ENCODE data around the gene GUF1. TPM values are rescaled to one million over a fixed set of nuclear protein-coding genes. Genes with fewer than 3 reads are reported as not detected.
A peak's percentile ranks its signal among the peaks of the same experiment; 100 is the strongest.

GUF1 gene
- total RNA-seq, 2 experiments from 2014 or later, result 22.0 to 23.7 TPM

GRCh38 chr4:44668526-44668925 lies 9.7 kb upstream of the GUF1 start:
- Mint-ChIP-seq H3K27me3 (peaks cover 8% of the 10 kb centered on the region), H3K9me3 (ENCODE audit: low read depth) (no peaks in the 10 kb centered on the region), H3K27ac (no peak overlapping the region), H3K36me3 (no peaks in the 10 kb centered on the region), H3K4me1 (peaks cover 7% of the 10 kb centered on the region), H3K4me3 (no peak overlapping the region)
- no peak for ATAC-seq
- DNase-seq, result no peak
- CTCF ChIA-PET, result no interaction called here

- Mint-ChIP-seq H3K27ac (no peak overlapping the region), H3K36me3 (no peaks in the 10 kb centered on the region), H3K4me1 (peaks cover 7% of the 10 kb centered on the region), H3K9me3 (ENCODE audit: low read depth) (no peaks in the 10 kb centered on the region), H3K4me3 (no peak overlapping the region), H3K27me3 (peaks cover 8% of the 10 kb centered on the region)
- DNase-seq, result no peak
- ATAC-seq, result no peak
- CTCF ChIA-PET, result interaction anchor here (0.5 kb wide), 1 partner anchor 47 kb away, joined by 3 read pairs; no protein-coding TSS in a partner anchor
Observed at GRCh38 chr4:44670506-44671199, 7.6 kb upstream of the GUF1 start.

- H3K36me3 Mint-ChIP-seq, result no peaks in the 10 kb centered on the region
- peaks cover 7% of the 10 kb centered on the region for H3K4me1 Mint-ChIP-seq
- ATAC-seq (no peak), DNase-seq (no peak)
- no peak overlapping the region for H3K4me3 Mint-ChIP-seq
- CTCF ChIA-PET, result no interaction called here
- H3K9me3 Mint-ChIP-seq (ENCODE audit: low read depth), result no peaks in the 10 kb centered on the region
- no peak overlapping the region for H3K27ac Mint-ChIP-seq
- H3K27me3 Mint-ChIP-seq, result peaks cover 8% of the 10 kb centered on the region
Observed at GRCh38 chr4:44671636-44672035, 6.6 kb upstream of the GUF1 start.

GRCh38 chr4:44674471-44674870 lies 3.7 kb upstream of the GUF1 start:
- Mint-ChIP-seq H3K9me3 (ENCODE audit: low read depth) (no peaks in the 10 kb centered on the region), H3K27me3 (peaks cover 8% of the 10 kb centered on the region), H3K4me3 (no peak overlapping the region), H3K4me1 (peaks cover 13% of the 10 kb centered on the region), H3K36me3 (no peaks in the 10 kb centered on the region), H3K27ac (no peak overlapping the region)
- DNase-seq (no peak), ATAC-seq (no peak)
- CTCF ChIA-PET, result no interaction called here

GRCh38 chr4:44675366-44675765 lies 2.9 kb upstream of the GUF1 start:
- H3K27ac Mint-ChIP-seq, result no peak overlapping the region
- no peaks in the 10 kb centered on the region for H3K9me3 Mint-ChIP-seq (ENCODE audit: low read depth)
- no peaks in the 10 kb centered on the region for H3K36me3 Mint-ChIP-seq
- H3K4me1 Mint-ChIP-seq, result peaks cover 18% of the 10 kb centered on the region
- no peak for ATAC-seq
- no peak overlapping the region for H3K4me3 Mint-ChIP-seq
- peaks cover 8% of the 10 kb centered on the region for H3K27me3 Mint-ChIP-seq
- CTCF ChIA-PET, result no interaction called here
- DNase-seq, result no peak

GRCh38 chr4:44679060-44679459 lies 840 bp downstream of the GUF1 start:
- Mint-ChIP-seq H3K4me3 (peak overlapping the region; percentile 85), H3K27ac (peak overlapping the region; percentile 89), H3K4me1 (peaks cover 38% of the 10 kb centered on the region), H3K36me3 (peaks cover 13% of the 10 kb centered on the region), H3K27me3 (no peaks in the 10 kb centered on the region), H3K9me3 (ENCODE audit: low read depth) (no peaks in the 10 kb centered on the region)
- CTCF ChIA-PET, result interaction anchor here (0.8 to 2.3 kb wide), 2 partner anchors 14 to 46 kb away, joined by 3 to 9 read pairs; no protein-coding TSS in a partner anchor
- ATAC-seq, result no peak
- DNase-seq, result no peak

GRCh38 chr4:44684648-44685047 lies 6.4 kb downstream of the GUF1 start:
- H3K36me3 Mint-ChIP-seq, result peaks cover 48% of the 10 kb centered on the region
- CTCF ChIA-PET, result no interaction called here
- H3K4me3 Mint-ChIP-seq, result no peak overlapping the region

GRCh38 chr4:44700427-44700826 lies 22.2 kb downstream of the GUF1 start:
- Mint-ChIP-seq H3K4me1 (peaks cover 7% of the 10 kb centered on the region), H3K9me3 (ENCODE audit: low read depth) (no peaks in the 10 kb centered on the region), H3K36me3 (peaks cover 49% of the 10 kb centered on the region), H3K27ac (no peak overlapping the region), H3K4me3 (no peak overlapping the region), H3K27me3 (no peaks in the 10 kb centered on the region)
- CTCF ChIA-PET, result no interaction called here
- DNase-seq (no peak), ATAC-seq (no peak)

More at GRCh38 chr4:44684648-44685047, 6.4 kb downstream of the GUF1 start:
- no peak overlapping the region for H3K27ac Mint-ChIP-seq
- DNase-seq, result no peak
- H3K27me3 Mint-ChIP-seq, result no peaks in the 10 kb centered on the region
- no peaks in the 10 kb centered on the region for H3K9me3 Mint-ChIP-seq (ENCODE audit: low read depth)
- ATAC-seq, result no peak
- peaks cover 33% of the 10 kb centered on the region for H3K4me1 Mint-ChIP-seq

- H3K36me3 Mint-ChIP-seq, result peaks cover 44% of the 10 kb centered on the region
- H3K4me1 Mint-ChIP-seq, result peaks cover 6% of the 10 kb centered on the region
- no peaks in the 10 kb centered on the region for H3K9me3 Mint-ChIP-seq (ENCODE audit: low read depth)
- no peaks in the 10 kb centered on the region for H3K27me3 Mint-ChIP-seq
- DNase-seq (no peak), ATAC-seq (no peak)
- no peak overlapping the region for H3K27ac Mint-ChIP-seq
- CTCF ChIA-PET, result no interaction called here
- H3K4me3 Mint-ChIP-seq, result no peak overlapping the region
Observed at GRCh38 chr4:44701037-44701436, 22.8 kb downstream of the GUF1 start.

- H3K36me3 Mint-ChIP-seq, result peaks cover 34% of the 10 kb centered on the region
- CTCF ChIA-PET, result no interaction called here
- no peaks in the 10 kb centered on the region for H3K9me3 Mint-ChIP-seq (ENCODE audit: low read depth)
- H3K4me3 Mint-ChIP-seq, result no peak overlapping the region
- ATAC-seq (no peak), DNase-seq (no peak)
- H3K4me1 Mint-ChIP-seq, result peaks cover 3% of the 10 kb centered on the region
- no peak overlapping the region for H3K27ac Mint-ChIP-seq
- H3K27me3 Mint-ChIP-seq, result no peaks in the 10 kb centered on the region
Observed at GRCh38 chr4:44704673-44705072, 26.5 kb downstream of the GUF1 start.

GRCh38 chr4:44713125-44713524 lies 34.9 kb downstream of the GUF1 start:
- Mint-ChIP-seq H3K27ac (no peak overlapping the region), H3K9me3 (ENCODE audit: low read depth) (no peaks in the 10 kb centered on the region), H3K27me3 (no peaks in the 10 kb centered on the region), H3K4me1 (peaks cover 4% of the 10 kb centered on the region), H3K4me3 (no peak overlapping the region), H3K36me3 (peaks cover 21% of the 10 kb centered on the region)
- CTCF ChIA-PET, result no interaction called here
- no peak for DNase-seq
- no peak for ATAC-seq

GRCh38 chr4:44716597-44716996 lies 38.4 kb downstream of the GUF1 start:
- peaks cover 19% of the 10 kb centered on the region for H3K36me3 Mint-ChIP-seq
- no peaks in the 10 kb centered on the region for H3K9me3 Mint-ChIP-seq (ENCODE audit: low read depth)
- no peak overlapping the region for H3K4me3 Mint-ChIP-seq
- no peaks in the 10 kb centered on the region for H3K27me3 Mint-ChIP-seq
- ATAC-seq (no peak), DNase-seq (no peak)
- no peak overlapping the region for H3K27ac Mint-ChIP-seq
- CTCF ChIA-PET, result interaction anchor here (1.0 kb wide), 1 partner anchor 29 kb away, joined by 3 read pairs; no protein-coding TSS in a partner anchor
- peaks cover 4% of the 10 kb centered on the region for H3K4me1 Mint-ChIP-seq

- no peaks in the 10 kb centered on the region for H3K9me3 Mint-ChIP-seq (ENCODE audit: low read depth)
- no peak overlapping the region for H3K4me3 Mint-ChIP-seq
- H3K36me3 Mint-ChIP-seq, result peaks cover 9% of the 10 kb centered on the region
- peaks cover 19% of the 10 kb centered on the region for H3K4me1 Mint-ChIP-seq
- DNase-seq (no peak), ATAC-seq (no peak)
- CTCF ChIA-PET, result no interaction called here
- no peak overlapping the region for H3K27ac Mint-ChIP-seq
- H3K27me3 Mint-ChIP-seq, result no peaks in the 10 kb centered on the region
Observed at GRCh38 chr4:44720371-44720770, 42.2 kb downstream of the GUF1 start.

GRCh38 chr4:44722001-44722400 lies 43.8 kb downstream of the GUF1 start:
- Mint-ChIP-seq H3K36me3 (peaks cover 6% of the 10 kb centered on the region), H3K27ac (no peak overlapping the region), H3K27me3 (no peaks in the 10 kb centered on the region), H3K4me1 (peaks cover 23% of the 10 kb centered on the region), H3K9me3 (ENCODE audit: low read depth) (no peaks in the 10 kb centered on the region), H3K4me3 (no peak overlapping the region)
- CTCF ChIA-PET, result no interaction called here
- ATAC-seq, result no peak
- no peak for DNase-seq
